ENCODE measurements around the gene PDSS2. TPM values are rescaled to one million over a fixed set of nuclear protein-coding genes. Genes with fewer than 3 reads are reported as not detected.

The PDSS2 gene
- total RNA-seq, 1 experiment from 2014 or later, result 17.7 TPM

DNA sequence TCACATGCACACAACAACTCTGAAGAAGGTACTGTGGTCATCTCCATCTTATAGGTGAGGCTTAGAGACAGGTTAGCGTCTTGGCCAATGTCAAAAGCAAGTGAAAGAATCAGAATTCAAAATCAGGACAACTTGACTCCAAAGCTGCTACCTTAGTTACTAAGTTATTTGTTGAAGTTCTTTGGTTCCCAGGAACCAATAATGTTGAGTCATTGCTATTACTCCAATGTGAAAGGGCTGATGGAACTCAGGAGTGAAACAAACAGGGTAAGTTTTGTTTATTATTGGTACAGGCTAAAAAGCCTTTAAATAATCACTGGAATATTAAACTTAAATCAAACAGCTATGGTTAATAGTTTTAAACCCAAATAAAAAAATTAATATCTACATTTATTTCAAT is 111.1 kb downstream of the PDSS2 start:
- no peak for ATAC-seq
- H3K36me3 ChIP-seq (ENCODE audit: control insufficient read depth, insufficient read depth, low read length), result no peaks in the 10 kb centered on the region
- no peaks in the 10 kb centered on the region for H3K9me3 ChIP-seq (ENCODE audit: control insufficient read depth, insufficient read depth, low read depth, low read length)
- H3K4me3 ChIP-seq (ENCODE audit: low read depth in 2 of 2, low read length in 2 of 2), result no peak overlapping the region
- no peaks in the 10 kb centered on the region for H3K27me3 ChIP-seq (ENCODE audit: control insufficient read depth, insufficient read depth, low read length)
- no TSS peak for BruUV-seq (replicated peaks)
- in situ Hi-C loops (cut with HindIII; ENCODE audit: low pct_unique_long_range_greater_than_20kb, low sequenced_read_pairs), result no loop called here
- no peaks in the 10 kb centered on the region for H3K4me1 ChIP-seq (ENCODE audit: control insufficient read depth, insufficient read depth, low read length)
- no peak overlapping the region for H3K27ac ChIP-seq (ENCODE audit: low read length)
- ChIA-PET CTCF (no interaction called here), POLR2A (no interaction called here)
- intact Hi-C loops (cut with micrococcal nuclease; ENCODE audit: unreplicated experiment), result no loop called here
- TF ChIP-seq SIN3A (IDR thresholded peaks at IDR 0.05; ENCODE audit: borderline replicate concordance, insufficient read depth, low read depth, low read length) (no peak), TCF7L2 (IDR thresholded peaks at IDR 0.05; ENCODE audit: low read depth, low read length) (no peak), POLR2AphosphoS5 (IDR thresholded peaks at IDR 0.05; ENCODE audit: low read depth, low read length) (no peak)
- TF ChIP-seq, protein P1, sequence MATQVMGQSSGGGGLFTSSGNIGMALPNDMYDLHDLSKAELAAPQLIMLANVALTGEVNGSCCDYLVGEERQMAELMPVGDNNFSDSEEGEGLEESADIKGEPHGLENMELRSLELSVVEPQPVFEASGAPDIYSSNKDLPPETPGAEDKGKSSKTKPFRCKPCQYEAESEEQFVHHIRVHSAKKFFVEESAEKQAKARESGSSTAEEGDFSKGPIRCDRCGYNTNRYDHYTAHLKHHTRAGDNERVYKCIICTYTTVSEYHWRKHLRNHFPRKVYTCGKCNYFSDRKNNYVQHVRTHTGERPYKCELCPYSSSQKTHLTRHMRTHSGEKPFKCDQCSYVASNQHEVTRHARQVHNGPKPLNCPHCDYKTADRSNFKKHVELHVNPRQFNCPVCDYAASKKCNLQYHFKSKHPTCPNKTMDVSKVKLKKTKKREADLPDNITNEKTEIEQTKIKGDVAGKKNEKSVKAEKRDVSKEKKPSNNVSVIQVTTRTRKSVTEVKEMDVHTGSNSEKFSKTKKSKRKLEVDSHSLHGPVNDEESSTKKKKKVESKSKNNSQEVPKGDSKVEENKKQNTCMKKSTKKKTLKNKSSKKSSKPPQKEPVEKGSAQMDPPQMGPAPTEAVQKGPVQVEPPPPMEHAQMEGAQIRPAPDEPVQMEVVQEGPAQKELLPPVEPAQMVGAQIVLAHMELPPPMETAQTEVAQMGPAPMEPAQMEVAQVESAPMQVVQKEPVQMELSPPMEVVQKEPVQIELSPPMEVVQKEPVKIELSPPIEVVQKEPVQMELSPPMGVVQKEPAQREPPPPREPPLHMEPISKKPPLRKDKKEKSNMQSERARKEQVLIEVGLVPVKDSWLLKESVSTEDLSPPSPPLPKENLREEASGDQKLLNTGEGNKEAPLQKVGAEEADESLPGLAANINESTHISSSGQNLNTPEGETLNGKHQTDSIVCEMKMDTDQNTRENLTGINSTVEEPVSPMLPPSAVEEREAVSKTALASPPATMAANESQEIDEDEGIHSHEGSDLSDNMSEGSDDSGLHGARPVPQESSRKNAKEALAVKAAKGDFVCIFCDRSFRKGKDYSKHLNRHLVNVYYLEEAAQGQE (IDR thresholded peaks at IDR 0.05; ENCODE audit: insufficient read depth in 1 of 2, low read depth in 2 of 2, low read length in 1 of 2), result no peak
- TF ChIP-seq, protein P2, sequence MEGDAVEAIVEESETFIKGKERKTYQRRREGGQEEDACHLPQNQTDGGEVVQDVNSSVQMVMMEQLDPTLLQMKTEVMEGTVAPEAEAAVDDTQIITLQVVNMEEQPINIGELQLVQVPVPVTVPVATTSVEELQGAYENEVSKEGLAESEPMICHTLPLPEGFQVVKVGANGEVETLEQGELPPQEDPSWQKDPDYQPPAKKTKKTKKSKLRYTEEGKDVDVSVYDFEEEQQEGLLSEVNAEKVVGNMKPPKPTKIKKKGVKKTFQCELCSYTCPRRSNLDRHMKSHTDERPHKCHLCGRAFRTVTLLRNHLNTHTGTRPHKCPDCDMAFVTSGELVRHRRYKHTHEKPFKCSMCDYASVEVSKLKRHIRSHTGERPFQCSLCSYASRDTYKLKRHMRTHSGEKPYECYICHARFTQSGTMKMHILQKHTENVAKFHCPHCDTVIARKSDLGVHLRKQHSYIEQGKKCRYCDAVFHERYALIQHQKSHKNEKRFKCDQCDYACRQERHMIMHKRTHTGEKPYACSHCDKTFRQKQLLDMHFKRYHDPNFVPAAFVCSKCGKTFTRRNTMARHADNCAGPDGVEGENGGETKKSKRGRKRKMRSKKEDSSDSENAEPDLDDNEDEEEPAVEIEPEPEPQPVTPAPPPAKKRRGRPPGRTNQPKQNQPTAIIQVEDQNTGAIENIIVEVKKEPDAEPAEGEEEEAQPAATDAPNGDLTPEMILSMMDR (IDR thresholded peaks at IDR 0.05), result no peak
- DNase-seq (ENCODE audit: low read depth, low spot score), result no peak

DNA sequence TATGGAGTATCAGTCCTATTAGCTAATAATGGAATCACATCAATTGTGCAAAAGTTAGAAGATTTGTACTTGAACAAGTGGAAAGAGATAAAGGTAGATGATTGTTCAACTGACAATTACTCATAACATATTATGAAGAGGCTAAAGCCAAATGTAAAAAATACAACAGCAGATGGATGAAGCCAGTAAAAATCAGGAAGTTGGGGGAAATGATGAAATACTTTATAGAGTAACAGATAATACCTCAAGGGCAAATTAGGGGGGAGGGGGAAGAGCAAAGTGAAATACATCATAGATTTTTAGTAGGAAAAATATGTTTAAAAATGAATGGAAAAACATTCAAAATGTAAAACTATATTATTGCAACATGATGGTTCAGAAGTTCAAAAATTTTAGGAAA is 114.0 kb downstream of the PDSS2 start:
- DNase-seq (ENCODE audit: low read depth, low spot score) (no peak), ATAC-seq (no peak)
- CTCF ChIA-PET, result no interaction called here
- H3K27ac ChIP-seq (ENCODE audit: low read length), result no peak overlapping the region
- TF ChIP-seq SIN3A (IDR thresholded peaks at IDR 0.05; ENCODE audit: borderline replicate concordance, insufficient read depth, low read depth, low read length), result no peak
- TF ChIP-seq POLR2AphosphoS5 (IDR thresholded peaks at IDR 0.05; ENCODE audit: low read depth, low read length), result no peak
- no peak for TF ChIP-seq TCF7L2 (IDR thresholded peaks at IDR 0.05; ENCODE audit: low read depth, low read length)
- no peaks in the 10 kb centered on the region for H3K36me3 ChIP-seq (ENCODE audit: control insufficient read depth, insufficient read depth, low read length)
- no peaks in the 10 kb centered on the region for H3K4me1 ChIP-seq (ENCODE audit: control insufficient read depth, insufficient read depth, low read length)
- intact Hi-C loops (cut with micrococcal nuclease; ENCODE audit: unreplicated experiment), result no loop called here
- H3K9me3 ChIP-seq (ENCODE audit: control insufficient read depth, insufficient read depth, low read depth, low read length), result no peaks in the 10 kb centered on the region
- no TSS peak for BruUV-seq (replicated peaks)
- POLR2A ChIA-PET, result no interaction called here
- no peaks in the 10 kb centered on the region for H3K27me3 ChIP-seq (ENCODE audit: control insufficient read depth, insufficient read depth, low read length)
- H3K4me3 ChIP-seq (ENCODE audit: low read depth in 2 of 2, low read length in 2 of 2), result no peak overlapping the region
- in situ Hi-C loops (cut with HindIII; ENCODE audit: low pct_unique_long_range_greater_than_20kb, low sequenced_read_pairs), result no loop called here

DNA sequence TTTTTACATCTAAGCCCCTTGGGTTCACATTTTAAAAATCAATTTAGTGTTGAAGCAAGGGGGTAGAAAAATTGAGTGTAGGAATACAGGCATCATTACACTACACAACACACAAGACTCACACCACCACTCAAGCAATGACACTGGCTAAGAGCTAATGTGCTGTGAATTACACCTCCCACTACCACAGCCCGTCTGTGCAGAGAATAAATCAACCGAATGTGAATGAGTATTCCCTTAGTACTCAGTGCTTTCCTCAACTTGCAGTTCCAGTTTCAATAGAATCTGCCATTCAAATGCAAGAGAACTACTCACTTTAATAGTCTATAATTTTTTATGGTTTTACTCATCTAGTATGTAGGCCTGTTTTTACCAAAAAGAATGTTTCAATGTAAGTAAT is 114.4 kb downstream of the PDSS2 start:
- Histone ChIP-seq H3K27me3 (ENCODE audit: control insufficient read depth, insufficient read depth, low read length) (no peaks in the 10 kb centered on the region), H3K4me1 (ENCODE audit: control insufficient read depth, insufficient read depth, low read length) (no peaks in the 10 kb centered on the region), H3K4me3 (ENCODE audit: low read depth in 2 of 2, low read length in 2 of 2) (no peak overlapping the region), H3K27ac (ENCODE audit: low read length) (no peak overlapping the region), H3K9me3 (ENCODE audit: control insufficient read depth, insufficient read depth, low read depth, low read length) (no peaks in the 10 kb centered on the region), H3K36me3 (ENCODE audit: control insufficient read depth, insufficient read depth, low read length) (no peaks in the 10 kb centered on the region)
- no peak for DNase-seq (ENCODE audit: low read depth, low spot score)
- ChIA-PET POLR2A (no interaction called here), CTCF (no interaction called here)
- BruUV-seq (replicated peaks), result no TSS peak
- TF ChIP-seq SIN3A (IDR thresholded peaks at IDR 0.05; ENCODE audit: borderline replicate concordance, insufficient read depth, low read depth, low read length), result no peak
- TF ChIP-seq, protein P2 (IDR thresholded peaks at IDR 0.05), result no peak
- TF ChIP-seq, protein P1 (IDR thresholded peaks at IDR 0.05; ENCODE audit: insufficient read depth in 1 of 2, low read depth in 2 of 2, low read length in 1 of 2), result no peak
- TF ChIP-seq TCF7L2 (IDR thresholded peaks at IDR 0.05; ENCODE audit: low read depth, low read length), result no peak
- no peak for TF ChIP-seq POLR2AphosphoS5 (IDR thresholded peaks at IDR 0.05; ENCODE audit: low read depth, low read length)
- intact Hi-C loops (cut with micrococcal nuclease; ENCODE audit: unreplicated experiment), result no loop called here
- ATAC-seq, result no peak
- in situ Hi-C loops (cut with HindIII; ENCODE audit: low pct_unique_long_range_greater_than_20kb, low sequenced_read_pairs), result no loop called here

Data from Panc1 (cell line).